Stimulated activated CD4-positive, alpha-beta T cell treated with anti-CD3 and anti-CD28 coated beads, Interleukin-1b, Interleukin-23, amount 100 ng/mL, for 4 hours (primary cell): Measurements from ENCODE around the gene UST.
"Not testable (repeated sequence)": the region's sequence is repeated elsewhere in the genome, so short reads cannot be mapped to it uniquely, and the experiment has no call there.

Experiments
- DNase-seq, 2 donors: peaks; one replicate each; pipeline ENCODE4 v3.0.0-alpha.2; 2020; ENCODE audit warnings: low read depth in 2 of 2

Gene UST

DNA sequence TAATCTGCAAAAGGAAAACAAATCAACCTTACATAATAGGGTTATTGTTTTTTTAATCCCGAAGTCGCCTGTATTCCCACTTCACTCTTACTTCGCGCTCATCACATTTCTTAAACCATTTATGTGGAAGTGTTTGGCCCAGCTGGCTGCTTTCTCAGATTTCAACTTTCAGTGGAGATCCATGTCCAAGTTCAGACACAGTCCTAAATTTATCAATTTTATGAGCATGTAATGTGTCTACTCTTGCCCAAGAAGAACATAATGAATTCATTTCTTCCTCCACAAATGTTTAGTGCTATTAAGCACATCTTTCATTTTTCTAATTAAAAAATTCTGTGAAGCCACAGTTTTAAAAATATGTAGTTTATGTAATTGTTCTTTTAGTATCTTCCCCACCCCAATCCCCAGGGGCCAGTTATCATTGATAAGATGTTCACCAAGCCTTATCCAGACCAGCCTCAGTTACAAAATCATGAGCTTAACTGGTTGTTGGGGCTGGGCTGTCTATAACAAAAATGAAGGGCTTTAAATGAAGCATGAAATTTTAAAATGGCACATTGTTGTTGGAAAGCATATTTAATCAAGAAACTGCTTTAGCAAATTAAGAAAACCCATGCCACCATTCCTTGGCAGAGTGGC is 151.7 kb downstream of the UST start:
- no peak for DNase-seq

DNA sequence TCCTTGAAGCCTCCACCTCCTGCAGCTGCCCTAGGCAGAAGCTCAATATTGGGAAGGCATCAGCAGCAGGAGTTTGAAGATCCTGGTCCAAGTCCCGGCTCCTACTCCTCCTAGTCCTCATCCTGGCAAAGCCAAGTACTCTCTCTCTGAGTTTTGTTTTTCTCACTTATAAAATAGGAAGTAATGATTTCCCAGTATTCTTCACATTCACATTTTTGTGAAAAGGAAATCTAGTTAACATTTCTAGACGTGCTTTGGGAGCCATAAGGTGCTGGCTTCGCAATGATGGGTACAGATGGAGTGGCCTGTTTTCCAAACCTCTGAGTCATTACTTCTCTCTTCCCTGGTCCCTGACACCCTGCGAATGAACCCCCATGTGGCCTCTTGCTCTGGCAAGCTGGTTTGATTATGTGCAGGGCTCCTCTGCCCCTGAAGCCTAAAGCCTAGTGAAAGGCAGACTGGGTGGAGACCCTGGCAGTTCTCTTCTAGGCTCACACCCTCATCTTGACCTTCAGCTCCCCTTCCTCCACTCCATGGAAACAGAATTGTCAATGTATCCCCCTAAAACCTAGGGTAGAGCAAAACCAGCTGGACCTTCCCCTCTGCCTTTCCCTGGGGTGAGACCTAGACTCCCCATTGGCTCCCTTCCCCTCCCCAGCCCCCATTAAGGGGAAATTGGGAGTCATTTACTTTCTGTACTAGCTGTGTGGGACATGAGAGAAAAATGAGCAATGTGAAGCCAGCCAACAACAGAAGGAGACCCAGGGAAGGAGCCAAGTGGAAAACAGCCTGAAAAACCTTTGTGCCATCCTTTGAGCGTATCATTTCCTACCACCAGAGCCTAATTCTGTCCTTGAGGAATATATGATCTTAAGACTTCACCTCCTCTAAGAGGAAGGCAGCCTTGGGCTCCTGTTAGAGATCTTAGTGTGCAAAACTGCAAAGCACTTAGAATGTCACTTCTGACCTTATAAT is 158.4 kb downstream of the UST start:
- DNase-seq, result no peak

DNA sequence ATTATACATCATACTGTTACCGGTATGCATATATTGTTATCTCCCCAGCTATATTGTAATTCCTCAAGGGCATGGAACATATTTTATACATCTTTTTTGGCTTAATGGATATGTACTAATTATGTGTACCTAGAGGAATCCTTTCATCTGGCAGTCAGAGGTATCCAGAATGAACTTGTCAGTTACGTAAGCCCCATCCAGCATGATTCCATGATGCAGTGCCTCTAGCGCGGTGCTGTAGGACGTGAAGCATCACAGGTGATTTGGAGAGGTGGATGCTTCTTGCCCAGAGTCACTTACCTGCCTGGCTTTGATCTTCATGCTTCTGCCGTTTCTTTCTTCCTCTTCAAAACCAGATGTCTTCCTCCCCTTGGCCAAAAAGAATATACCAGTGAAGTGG is 159.1 kb downstream of the UST start:
- no peak for DNase-seq

DNA sequence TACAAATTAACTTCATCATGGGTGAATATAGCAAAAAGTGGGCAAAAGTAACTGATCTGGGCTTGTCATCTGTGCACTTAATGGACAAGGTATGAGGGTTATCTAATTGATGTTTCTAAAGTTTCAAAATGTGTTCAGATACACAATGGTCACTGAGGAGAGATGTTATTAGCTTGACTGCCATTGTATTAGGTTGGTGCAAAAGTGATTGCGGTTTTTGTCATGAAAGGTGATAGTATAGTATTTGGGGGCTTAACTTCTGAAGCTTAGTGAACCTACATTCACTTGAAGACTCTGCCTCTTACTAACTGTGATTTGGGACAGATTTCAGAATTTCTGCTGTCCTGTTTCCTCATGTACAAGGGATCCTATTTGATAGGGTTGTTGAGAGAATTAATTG is 159.6 kb downstream of the UST start:
- no peak for DNase-seq

DNA sequence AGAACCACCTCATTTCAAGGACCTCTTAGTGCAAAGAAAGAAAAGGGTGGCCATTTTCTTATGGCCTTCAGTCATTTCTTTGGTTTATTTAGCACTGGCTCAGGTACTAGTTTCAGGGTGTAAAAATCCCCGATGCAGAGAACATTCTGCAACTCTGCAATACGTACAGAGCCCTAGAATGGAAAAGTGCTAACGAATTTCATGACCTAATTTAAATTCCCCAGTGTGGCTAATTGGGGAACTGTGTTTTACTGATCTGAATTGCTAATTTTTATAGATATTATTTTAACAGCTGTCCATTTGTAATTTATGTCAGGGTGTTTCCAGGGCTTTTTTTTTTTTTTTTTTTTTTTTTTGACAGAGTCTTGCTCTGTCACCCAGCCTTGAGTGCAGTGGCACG is 160.7 kb downstream of the UST start:
- DNase-seq, result no peak

DNA sequence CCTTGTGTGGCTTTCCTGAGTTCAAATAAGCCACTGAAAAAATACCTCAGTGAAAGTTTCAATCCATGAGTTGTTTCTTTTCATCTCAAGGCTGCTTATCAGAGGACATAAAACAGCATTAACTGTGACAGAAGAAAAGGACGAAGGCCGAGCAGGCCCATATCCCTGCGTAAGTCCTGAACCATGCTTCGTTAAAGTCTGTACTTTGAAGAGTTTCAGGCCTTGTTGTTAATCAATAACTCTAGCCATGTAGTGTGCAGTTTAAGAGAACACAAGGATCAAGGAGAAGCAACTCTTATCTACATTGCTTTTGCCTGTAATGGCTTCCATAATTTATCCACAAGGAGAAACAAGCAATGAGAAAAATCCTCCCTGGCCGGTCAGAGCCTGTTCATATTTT is 165.4 kb downstream of the UST start:
- DNase-seq, result no peak

DNA sequence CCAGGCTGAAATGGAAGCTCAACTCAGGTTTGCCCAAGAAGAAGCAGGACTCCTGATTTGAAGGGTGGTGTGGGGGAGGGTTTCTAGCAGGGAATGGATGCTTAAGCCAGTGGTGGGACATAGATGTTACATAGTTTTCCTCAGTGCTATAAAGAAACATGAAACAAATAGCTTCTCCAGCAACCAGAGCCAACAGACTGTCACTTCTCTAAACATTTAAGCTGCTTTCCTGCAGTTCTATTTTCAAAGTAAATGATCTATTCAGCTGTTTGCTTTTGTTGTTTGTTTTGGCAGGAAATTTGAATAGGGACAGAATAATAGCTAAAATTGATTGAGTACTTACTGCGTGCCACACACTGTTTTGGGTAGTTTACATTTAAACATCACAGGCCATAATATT is 169.0 kb downstream of the UST start:
- DNase-seq, result no peak

DNA sequence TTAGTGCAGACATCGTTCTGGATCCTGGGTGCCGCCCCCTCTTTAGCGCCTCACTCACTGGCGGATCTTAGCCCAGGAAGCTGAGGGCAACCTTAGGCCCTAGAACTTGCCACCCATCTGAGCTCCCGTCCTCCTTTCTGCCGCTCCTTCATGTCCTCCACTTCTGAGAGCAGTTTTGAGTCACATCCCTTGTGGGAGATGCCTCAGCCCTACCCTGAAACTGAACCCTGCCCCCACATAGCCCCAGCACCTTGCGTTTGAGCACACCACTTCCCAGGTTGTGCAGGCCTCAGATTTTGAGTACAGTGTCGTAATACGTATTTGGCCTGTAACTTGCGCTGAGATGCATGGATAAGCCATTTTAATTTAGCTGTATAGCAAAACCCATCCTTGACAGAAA is 169.7 kb downstream of the UST start:
- DNase-seq, result not testable (repeated sequence)

DNA sequence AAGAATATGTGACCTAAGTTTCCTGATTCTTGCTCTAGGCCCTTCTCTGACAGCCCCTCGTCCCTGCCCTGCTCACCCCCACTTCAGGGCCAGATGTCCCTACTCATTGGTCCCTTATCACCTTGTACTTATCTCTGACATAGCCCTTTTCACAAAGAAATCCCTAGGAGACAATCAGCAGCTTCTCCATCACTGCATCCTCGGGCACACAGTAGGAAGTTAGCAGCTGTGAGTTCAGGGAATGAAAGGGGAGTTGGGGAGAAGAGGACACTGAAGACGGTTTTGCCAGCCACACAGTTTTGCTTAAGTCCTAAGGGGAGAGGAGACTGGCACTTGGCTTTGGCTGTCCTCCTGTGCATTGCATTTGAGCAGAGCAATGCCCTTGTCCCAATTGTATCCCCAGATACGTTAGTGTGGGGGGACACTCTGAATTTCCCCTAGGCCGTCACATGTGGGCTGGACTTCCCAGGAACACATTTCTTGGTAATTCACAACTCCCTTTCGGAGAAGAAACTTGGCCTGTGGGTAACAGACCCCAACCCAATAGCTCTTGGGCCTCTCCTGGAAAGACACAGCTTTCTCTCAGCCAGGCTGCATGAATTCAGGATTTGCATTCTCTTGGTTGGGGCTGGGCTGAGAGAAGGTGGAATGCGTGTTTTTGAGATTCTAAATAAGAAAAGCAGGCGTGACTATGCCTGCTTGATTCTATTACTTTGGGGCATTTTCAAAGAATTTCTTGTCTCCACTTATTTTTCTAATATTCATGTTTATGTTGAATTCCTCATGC is 177.6 kb downstream of the UST start:
- no peak for DNase-seq

DNA sequence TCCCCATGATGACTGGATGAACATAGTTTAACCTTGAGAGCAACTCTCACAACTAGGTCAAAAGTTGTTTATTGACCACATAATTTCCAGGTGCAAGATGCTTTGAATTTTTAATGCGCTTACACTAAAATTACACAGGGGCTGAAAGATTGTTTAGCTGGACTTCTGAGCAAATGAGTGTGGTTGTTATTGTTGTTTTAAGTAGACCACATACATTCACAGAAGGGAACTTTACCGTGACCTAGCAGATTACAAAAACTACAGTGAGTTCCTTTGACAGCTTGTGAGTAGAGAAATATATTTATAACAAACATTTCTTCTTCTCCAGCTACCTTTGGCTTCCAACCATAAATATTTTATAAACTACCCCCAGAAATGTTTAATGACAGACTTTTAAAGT is 178.9 kb downstream of the UST start:
- no peak for DNase-seq

DNA sequence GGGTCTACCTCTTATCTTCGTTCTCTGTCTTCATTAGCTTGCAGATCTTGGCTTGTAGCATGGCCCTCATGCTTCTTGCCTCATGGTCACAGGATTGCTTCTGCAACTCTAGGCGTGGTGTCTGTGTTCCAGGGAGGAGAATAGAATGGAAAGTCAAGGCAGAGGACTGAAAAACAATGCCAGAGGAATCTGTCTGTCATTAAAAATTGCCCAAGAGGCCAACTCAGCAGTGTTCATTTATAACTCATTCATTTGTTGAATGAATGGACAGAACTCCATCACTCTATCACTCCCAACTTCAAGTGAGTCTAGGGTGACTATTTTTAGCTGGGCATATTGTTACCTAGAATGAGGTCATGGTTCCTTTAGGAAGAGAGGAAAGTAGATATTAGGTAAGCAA is 179.6 kb downstream of the UST start:
- no peak for DNase-seq

DNA sequence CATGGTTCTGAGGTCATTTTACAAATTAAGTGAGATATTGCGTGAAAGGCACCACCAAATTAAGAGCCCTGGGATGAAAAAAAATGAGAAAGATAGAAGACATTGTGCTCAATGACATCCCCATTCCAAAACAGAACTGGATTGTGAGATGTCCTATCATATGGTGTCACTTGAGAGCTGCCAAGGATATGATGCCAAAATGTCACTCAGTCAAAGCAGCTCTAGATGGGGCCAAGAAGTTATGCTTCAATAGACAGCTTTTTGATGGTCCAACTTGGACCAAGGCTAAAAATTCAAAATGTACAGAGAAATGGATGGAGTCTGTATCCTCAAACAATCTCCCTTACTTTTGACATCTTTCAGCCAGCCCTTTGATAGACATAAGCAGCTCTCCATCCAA is 180.8 kb downstream of the UST start:
- no peak for DNase-seq

DNA sequence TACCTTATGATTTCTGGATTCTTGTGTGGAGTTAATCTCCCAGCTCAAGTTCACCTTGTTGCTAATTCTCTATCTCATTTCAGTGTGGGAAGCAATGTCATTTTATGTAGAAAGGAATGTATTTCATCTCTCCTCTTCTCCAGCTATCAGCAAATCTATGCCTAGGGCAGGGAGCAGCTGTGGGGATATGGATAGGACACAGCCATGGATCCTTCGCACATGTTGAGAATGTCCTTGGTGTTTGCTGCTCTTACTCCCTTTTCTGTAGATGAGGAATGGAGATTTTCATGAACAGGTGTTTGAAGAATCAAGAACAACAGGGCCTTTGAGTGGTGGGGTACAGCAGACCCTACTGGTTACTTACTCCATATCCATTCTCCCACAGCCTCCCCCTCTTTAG is 182.0 kb downstream of the UST start:
- DNase-seq, result no peak

DNA sequence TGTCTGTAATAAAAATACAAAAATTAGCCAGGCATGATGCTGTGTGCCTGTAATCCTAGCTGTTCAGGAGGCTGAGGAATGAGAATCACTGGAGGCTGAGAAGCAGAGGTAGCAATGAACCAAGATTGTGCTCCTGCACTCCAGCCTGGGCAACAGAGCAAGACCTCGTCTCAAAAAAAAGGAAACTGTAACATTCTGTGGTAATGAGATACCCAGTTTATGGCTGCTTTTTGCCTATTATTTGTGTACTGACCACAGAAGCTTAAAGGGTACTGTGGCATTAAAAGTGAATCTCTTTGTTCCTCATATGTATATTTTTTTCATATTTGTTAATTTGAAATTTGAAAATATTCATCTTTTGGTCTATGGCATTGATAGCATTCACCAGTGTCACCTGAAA is 185.4 kb downstream of the UST start:
- no peak for DNase-seq

DNA sequence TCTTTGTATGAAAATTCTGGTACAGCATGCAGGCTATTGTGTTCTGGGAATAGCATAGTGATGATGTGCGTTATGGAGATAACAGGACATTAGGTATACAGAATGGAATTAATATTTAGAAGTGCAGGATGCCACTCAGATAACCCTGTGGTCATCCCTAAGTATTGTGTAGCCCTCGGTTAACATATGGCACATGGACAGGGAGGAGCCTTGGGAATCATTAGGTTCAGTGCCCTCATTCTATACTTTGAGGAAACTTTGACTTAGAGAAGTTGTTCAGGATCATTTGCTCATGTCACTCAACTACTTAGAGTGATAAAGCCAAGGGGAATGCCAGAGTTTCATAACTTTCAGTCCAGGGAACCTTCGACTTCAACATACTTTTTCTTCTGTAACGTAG is 185.9 kb downstream of the UST start:
- DNase-seq, result no peak

DNA sequence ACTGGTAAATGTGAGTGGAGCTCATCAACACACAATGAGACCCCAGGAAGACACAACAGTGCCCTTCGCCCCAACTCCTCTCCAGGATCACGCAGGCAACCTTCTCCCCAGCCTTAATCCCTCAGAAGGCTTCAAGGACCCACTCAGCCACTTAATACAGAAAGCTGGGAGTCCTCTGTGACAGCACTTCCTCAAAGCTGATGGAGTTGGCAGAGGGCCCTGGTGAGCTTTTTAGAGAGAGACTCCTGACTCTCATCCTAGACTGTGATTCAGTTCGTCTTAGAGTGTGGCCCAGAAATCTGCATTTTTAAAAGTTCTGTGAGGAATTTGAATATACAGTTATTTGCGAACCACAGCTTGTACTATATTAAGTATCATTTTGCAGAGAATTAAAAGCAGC is 187.7 kb downstream of the UST start:
- DNase-seq, result no peak

DNA sequence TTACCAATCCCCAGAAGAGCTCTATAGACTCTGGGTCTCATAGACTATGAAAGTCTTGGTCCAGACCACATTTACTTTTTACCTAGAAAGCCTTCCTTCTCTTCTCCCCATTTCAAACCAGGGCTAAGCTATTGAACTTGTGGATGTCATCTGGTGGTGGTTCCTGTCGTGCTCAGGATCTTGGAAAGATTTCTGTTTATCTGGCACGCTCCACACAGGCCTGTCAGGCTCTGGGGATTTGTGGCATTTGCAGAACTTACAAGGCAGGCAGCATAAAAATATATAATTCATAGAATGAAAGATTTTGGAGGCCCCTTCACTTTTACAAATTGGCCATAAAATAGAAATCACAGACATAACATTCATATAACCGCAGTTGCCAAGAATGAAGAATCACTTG is 188.1 kb downstream of the UST start:
- DNase-seq, result no peak

DNA sequence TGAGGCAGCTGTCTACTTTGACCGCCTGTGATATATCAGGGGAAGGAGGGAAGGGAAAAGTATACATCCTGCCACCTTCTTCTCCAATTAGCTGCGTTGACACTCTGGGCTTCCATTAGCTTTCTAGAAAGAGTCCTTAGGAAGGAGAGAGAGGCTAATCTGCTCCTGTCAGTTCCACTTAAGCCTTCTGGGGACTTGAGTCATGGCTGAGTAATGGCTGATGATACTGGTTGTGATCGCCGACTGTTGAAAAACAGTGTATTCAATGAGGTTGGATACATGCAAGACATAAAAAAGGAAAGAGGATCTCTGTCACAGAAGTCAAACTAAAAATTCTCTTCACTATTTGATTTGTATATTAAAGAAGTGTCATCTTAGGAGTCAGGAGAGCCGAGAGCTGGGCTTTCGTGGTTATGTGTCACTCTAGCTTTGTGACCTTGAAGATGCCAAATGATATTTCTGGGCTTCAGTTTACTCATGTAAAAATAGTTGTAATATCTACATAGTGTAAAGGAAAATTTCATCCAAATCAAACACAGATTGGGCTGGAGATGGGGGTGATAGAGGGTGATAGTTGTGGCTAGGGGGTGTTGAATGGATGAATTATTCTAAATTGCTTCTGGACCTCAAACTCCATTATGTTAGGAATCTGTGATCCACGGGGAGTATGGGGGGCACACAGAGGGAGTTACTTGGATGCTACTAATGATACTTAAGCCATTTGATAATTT is 189.0 kb downstream of the UST start:
- no peak for DNase-seq

DNA sequence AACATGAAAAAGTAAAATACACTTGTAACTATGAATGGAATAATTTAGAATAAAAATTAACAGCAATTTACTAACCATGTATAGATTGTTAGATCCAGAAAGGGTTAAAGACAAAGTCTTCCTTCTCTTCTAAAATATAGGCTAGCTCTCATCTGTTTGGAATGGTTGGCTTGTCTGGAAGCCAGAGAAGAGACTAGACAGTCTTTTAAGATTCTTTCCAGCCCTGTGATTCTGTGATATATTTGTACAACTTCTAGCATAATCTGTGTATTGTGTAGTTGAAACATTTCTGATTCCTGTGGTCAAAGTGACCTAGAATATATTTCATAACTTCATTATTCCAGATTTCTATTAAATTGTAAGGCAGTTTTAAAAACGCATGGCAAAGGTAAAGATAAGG is 196.6 kb downstream of the UST start:
- DNase-seq, result no peak

DNA sequence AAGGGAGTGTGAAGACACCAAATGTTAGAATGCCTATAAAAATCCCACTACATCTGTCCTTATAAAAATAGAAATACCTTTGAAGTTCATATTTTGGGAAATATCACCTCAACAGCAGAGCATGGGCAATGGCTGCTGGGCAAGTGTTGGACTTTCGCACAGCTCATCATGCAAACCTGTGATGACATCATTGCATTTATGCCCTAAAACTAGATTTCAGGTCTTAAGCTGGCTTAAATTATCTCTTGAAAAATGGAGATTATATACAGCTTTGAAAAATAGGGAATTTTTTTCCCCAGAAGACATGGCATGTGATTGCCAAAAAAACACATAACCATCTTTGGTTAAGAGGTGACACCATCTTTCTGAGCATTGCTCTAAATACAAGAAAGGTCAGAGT is 197.8 kb downstream of the UST start:
- DNase-seq, result no peak

DNA sequence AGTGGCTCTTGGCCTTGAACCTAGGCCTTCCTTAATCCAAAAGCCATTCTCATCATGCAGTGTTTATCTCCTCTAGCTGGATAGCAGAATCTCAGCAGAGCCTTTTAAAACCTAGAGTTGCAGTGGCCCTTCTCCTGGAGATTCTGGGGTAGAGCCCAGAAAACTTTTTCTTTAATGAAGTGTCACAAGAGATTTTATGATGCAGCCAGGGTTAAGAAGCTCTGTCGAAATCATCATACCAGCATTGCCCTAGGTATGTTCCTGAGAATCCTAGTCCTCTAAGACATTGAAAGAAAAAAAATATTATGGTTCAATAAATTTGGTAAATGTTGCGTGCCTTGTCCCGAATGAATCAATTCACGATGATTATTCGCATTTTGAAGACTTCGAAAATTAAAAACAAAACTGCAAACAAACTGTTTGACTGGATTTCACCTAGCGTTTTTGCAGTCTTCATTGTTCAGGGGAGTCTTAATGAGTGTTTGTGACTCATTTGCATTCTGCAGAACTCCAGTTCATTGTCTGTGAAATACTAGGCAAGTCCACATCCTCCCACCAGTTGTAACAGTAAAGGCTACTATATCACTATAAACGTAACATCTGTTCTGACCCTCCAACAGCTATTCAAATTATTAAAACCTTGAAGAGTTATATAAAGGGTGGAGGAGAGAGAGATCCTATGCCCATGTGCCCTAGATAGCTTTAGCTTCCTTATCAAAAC is 198.6 kb downstream of the UST start:
- no peak for DNase-seq
